ENCODE results near the gene DIAPH2.

- TF ChIP-seq POLR2AphosphoS5 (IDR thresholded peaks at IDR 0.05; ENCODE audit: low read depth, low read length) (no peak), POLR2A (IDR thresholded peaks at IDR 0.05; ENCODE audit: low read depth, low read length) (no peak), TAF1 (IDR thresholded peaks at IDR 0.05; ENCODE audit: low read depth, low read length) (no peak), PAX5 (IDR thresholded peaks at IDR 0.05; ENCODE audit: insufficient read depth, low read length, severe bottlenecking) (no peak), POU2F2 (IDR thresholded peaks at IDR 0.05; ENCODE audit: low read depth, low read length) (no peak)
Observed at GRCh38 chrX:97490656-97491055, 806.0 kb downstream of the DIAPH2 start.

Data from GM12891 (cell line).